ENCODE measurements around the gene ERAP2. TPM values are rescaled to one million over a fixed set of nuclear protein-coding genes. Genes with fewer than 3 reads are reported as not detected.
A peak's percentile ranks its signal among the peaks of the same experiment; 100 is the strongest.

Gene ERAP2
- total and polyA plus RNA-seq, 12 donors = 0.92 to 29.7 (median 5.5) TPM

- H3K4me3 ChIP-seq = no peak overlapping the region
- no peak for DNase-seq
- no peaks in the 10 kb centered on the region for H3K9me3 ChIP-seq
- WGBS, 2 donors = 72 to 77% methylated on average over 7 of the region's 7 CpGs
- peaks cover 0 to 40% (median 28%) of the 10 kb centered on the region in 9 donors for H3K4me1 ChIP-seq
- intact Hi-C loops (cut with DNase I) = no loop called here
- no peaks in the 10 kb centered on the region for H3K27me3 ChIP-seq
- H3K36me3 ChIP-seq = no peaks in the 10 kb centered on the region
- H3K27ac ChIP-seq = peak overlapping the region; percentile 20 to 73 (median 60)
- no peak for TF ChIP-seq CTCF (IDR thresholded peaks at IDR 0.05)
- peak in 5 of 8 donors; percentile 7 to 49 (median 20) for ATAC-seq
Observed at GRCh38 chr5:96952974-96953730, 76.9 kb downstream of the ERAP2 start.

- Histone ChIP-seq H3K27ac (peak overlapping the region in 2 of 10 donors; percentile 1 to 5), H3K4me1 (peaks cover 0 to 68% (median 36%) of the 10 kb centered on the region in 9 donors), H3K27me3 (no peaks in the 10 kb centered on the region), H3K36me3 (no peaks in the 10 kb centered on the region), H3K9me3 (peaks cover 0 to 7% (median 0%) of the 10 kb centered on the region in 11 donors), H3K4me3 (no peak overlapping the region)
- WGBS, 2 donors = 76 to 81% methylated on average over 4 of the region's 4 CpGs
- ATAC-seq = no peak
- intact Hi-C loops (cut with DNase I) = no loop called here
- no peak for DNase-seq
- TF ChIP-seq CTCF (IDR thresholded peaks at IDR 0.05) = no peak
Observed at GRCh38 chr5:96957254-96958049, 81.2 kb downstream of the ERAP2 start.

- DNase-seq (no peak), ATAC-seq (no peak)
- H3K4me3 ChIP-seq = no peak overlapping the region
- H3K36me3 ChIP-seq = no peaks in the 10 kb centered on the region
- 95% methylated on average over 5 of the region's 5 CpGs for WGBS, 2 donors
- intact Hi-C loops (cut with DNase I) = no loop called here
- H3K9me3 ChIP-seq = peaks cover 0 to 7% (median 0%) of the 10 kb centered on the region in 11 donors
- H3K27me3 ChIP-seq = no peaks in the 10 kb centered on the region
- no peak for TF ChIP-seq CTCF (IDR thresholded peaks at IDR 0.05)
- H3K4me1 ChIP-seq = peaks cover 4 to 70% (median 37%) of the 10 kb centered on the region in 9 donors
- H3K27ac ChIP-seq = no peak overlapping the region
Observed at GRCh38 chr5:96958977-96959376, 82.7 kb downstream of the ERAP2 start.

- DNase-seq = no peak
- TF ChIP-seq CTCF (IDR thresholded peaks at IDR 0.05) = no peak
- Histone ChIP-seq H3K27ac (peak overlapping the region in 1 of 10 donors; percentile 51), H3K4me1 (peaks cover 4 to 76% (median 38%) of the 10 kb centered on the region in 9 donors), H3K36me3 (no peaks in the 10 kb centered on the region), H3K4me3 (no peak overlapping the region), H3K9me3 (peaks cover 0 to 7% (median 0%) of the 10 kb centered on the region in 11 donors), H3K27me3 (no peaks in the 10 kb centered on the region)
- intact Hi-C loops (cut with DNase I) = no loop called here
- no peak for ATAC-seq
- WGBS, 2 donors = 67 to 77% methylated on average over 1 of the region's 1 CpG
Observed at GRCh38 chr5:96961053-96961452, 84.8 kb downstream of the ERAP2 start.

All from heart right ventricle (tissue), 16 donors.